NCI-H446 treated with DMSO at 0.1 percent for 48 hours (cell line): ENCODE data around the gene COL4A1.

Source experiments
- DNase-seq: peaks from one replicate; lab custom pipeline; 2025; lab: John Stamatoyannopoulos, UW

The COL4A1 gene

GRCh38 chr13:110274687-110275086, 32.3 kb downstream of the COL4A1 start:
- DNase-seq = no peak

- no peak for DNase-seq
Measured at GRCh38 chr13:110273254-110273653, 33.7 kb downstream of the COL4A1 start.

- DNase-seq = no peak
Measured at GRCh38 chr13:110272651-110273050, 34.3 kb downstream of the COL4A1 start.

- no peak for DNase-seq
Measured at GRCh38 chr13:110272227-110272626, 34.7 kb downstream of the COL4A1 start.

- no peak for DNase-seq
Measured at GRCh38 chr13:110271313-110271712, 35.6 kb downstream of the COL4A1 start.

GRCh38 chr13:110270507-110270906, 36.5 kb downstream of the COL4A1 start:
- no peak for DNase-seq

GRCh38 chr13:110269509-110270185, 37.3 kb downstream of the COL4A1 start:
- no peak for DNase-seq

- no peak for DNase-seq
Measured at GRCh38 chr13:110268576-110269185, 38.3 kb downstream of the COL4A1 start.

- no peak for DNase-seq
Measured at GRCh38 chr13:110268061-110268460, 38.9 kb downstream of the COL4A1 start.

- no peak for DNase-seq
Measured at GRCh38 chr13:110266983-110267382, 40.0 kb downstream of the COL4A1 start.

- no peak for DNase-seq
Measured at GRCh38 chr13:110266431-110266809, 40.5 kb downstream of the COL4A1 start.

GRCh38 chr13:110265682-110266430, 41.1 kb downstream of the COL4A1 start:
- no peak for DNase-seq

- no peak for DNase-seq
Measured at GRCh38 chr13:110265341-110265681, 41.6 kb downstream of the COL4A1 start.

GRCh38 chr13:110264685-110265275, 42.2 kb downstream of the COL4A1 start:
- DNase-seq = no peak

- DNase-seq = no peak
Measured at GRCh38 chr13:110263888-110264287, 43.1 kb downstream of the COL4A1 start.

- no peak for DNase-seq
Measured at GRCh38 chr13:110263404-110263803, 43.6 kb downstream of the COL4A1 start.

GRCh38 chr13:110262508-110263291, 44.3 kb downstream of the COL4A1 start:
- DNase-seq = no peak

GRCh38 chr13:110262082-110262436, 44.9 kb downstream of the COL4A1 start:
- DNase-seq = no peak

- no peak for DNase-seq
Measured at GRCh38 chr13:110261166-110262081, 45.5 kb downstream of the COL4A1 start.

- DNase-seq = no peak
Measured at GRCh38 chr13:110259651-110260050, 47.3 kb downstream of the COL4A1 start.
